Loucy (cell line): ENCODE data around the gene MARK3.

Experiments used
- H2AFZ ChIP-seq: fragments of 200-600 bp; sonication (generic); 2 replicates; pipeline ENCODE4 v1.6.0; 2016; ENCODE audit warnings: antibody characterized with exemption, mild to moderate bottlenecking, low read length, moderate library complexity
- H3F3A ChIP-seq: fragments of 200-600 bp; 2 replicates; pipeline ENCODE4 v1.6.0; 2016; ENCODE audit warnings: antibody characterized with exemption, low read depth, mild to moderate bottlenecking
- H3K27me3 ChIP-seq: fragments of 200-600 bp; sonication (generic); 2 replicates; pipeline ENCODE4 v1.6.1; 2014; ENCODE audit warnings: low read length, mild to moderate bottlenecking; ENCODE audit not compliant: insufficient read depth, poor library complexity, severe bottlenecking
- H3K36me3 ChIP-seq: fragments of 200-600 bp; sonication (generic); 2 replicates; pipeline ENCODE4 v1.6.1; 2016; ENCODE audit warnings: low read length; ENCODE audit not compliant: insufficient read depth
- H3K4me1 ChIP-seq: fragments of 200-600 bp; sonication (generic); 2 replicates; pipeline ENCODE4 v1.5.1; 2014; ENCODE audit warnings: low read length, mild to moderate bottlenecking; ENCODE audit not compliant: insufficient read depth, poor library complexity, severe bottlenecking
- H3K4me2 ChIP-seq: fragments of 200-600 bp; sonication (generic); 2 replicates; pipeline ENCODE4 v1.6.0; 2014; ENCODE audit warnings: antibody characterized with exemption, low read length, low read depth, mild to moderate bottlenecking; ENCODE audit not compliant: poor library complexity, severe bottlenecking
- H3K4me3 ChIP-seq: fragments of 200-600 bp; sonication (generic); 2 replicates; pipeline ENCODE4 v1.5.1; 2014; ENCODE audit warnings: low read length, mild to moderate bottlenecking, mixed read lengths; ENCODE audit not compliant: poor library complexity, severe bottlenecking
- H3K79me2 ChIP-seq: fragments of 200-600 bp; sonication (generic); 2 replicates; pipeline ENCODE4 v1.6.1; 2014; ENCODE audit warnings: low read length; ENCODE audit not compliant: insufficient read depth
- H3K9ac ChIP-seq: fragments of 200-600 bp; sonication (generic); 2 replicates; pipeline ENCODE4 v1.6.0; 2014; ENCODE audit warnings: mild to moderate bottlenecking, low read depth, low read length, moderate library complexity; ENCODE audit not compliant: poor library complexity, severe bottlenecking
- H3K9me2 ChIP-seq: fragments of 200-600 bp; sonication (generic); replicated peaks from 2 replicates; pipeline ENCODE4 v1.6.1; 2016; ENCODE audit warnings: low read depth, low read length, mixed read lengths
- H3K9me3 ChIP-seq: fragments of 200-600 bp; sonication (generic); 2 replicates; pipeline ENCODE4 v1.6.1; 2014; ENCODE audit warnings: mild to moderate bottlenecking, antibody characterized with exemption, low read length, low read depth; ENCODE audit not compliant: insufficient read depth
- H4K20me1 ChIP-seq: fragments of 200-600 bp; sonication (generic); 2 replicates; pipeline ENCODE4 v1.6.0; 2014; ENCODE audit warnings: antibody characterized with exemption, low read length, mild to moderate bottlenecking; ENCODE audit not compliant: insufficient read depth, poor library complexity, severe bottlenecking
- CTCF ChIP-seq: fragments of 200-600 bp; sonication (generic); conservative IDR thresholded peaks from 2 replicates; pipeline ENCODE4 v1.5.1; 2014; ENCODE audit warnings: mild to moderate bottlenecking, antibody characterized with exemption, low read length
- EZH2phosphoT487 ChIP-seq: fragments of 200-600 bp; IDR thresholded peaks from 2 replicates; pipeline ENCODE4 v1.6.1; 2018; ENCODE audit warnings: antibody characterized with exemption, mild to moderate bottlenecking, moderate library complexity, borderline replicate concordance

The MARK3 gene

DNA sequence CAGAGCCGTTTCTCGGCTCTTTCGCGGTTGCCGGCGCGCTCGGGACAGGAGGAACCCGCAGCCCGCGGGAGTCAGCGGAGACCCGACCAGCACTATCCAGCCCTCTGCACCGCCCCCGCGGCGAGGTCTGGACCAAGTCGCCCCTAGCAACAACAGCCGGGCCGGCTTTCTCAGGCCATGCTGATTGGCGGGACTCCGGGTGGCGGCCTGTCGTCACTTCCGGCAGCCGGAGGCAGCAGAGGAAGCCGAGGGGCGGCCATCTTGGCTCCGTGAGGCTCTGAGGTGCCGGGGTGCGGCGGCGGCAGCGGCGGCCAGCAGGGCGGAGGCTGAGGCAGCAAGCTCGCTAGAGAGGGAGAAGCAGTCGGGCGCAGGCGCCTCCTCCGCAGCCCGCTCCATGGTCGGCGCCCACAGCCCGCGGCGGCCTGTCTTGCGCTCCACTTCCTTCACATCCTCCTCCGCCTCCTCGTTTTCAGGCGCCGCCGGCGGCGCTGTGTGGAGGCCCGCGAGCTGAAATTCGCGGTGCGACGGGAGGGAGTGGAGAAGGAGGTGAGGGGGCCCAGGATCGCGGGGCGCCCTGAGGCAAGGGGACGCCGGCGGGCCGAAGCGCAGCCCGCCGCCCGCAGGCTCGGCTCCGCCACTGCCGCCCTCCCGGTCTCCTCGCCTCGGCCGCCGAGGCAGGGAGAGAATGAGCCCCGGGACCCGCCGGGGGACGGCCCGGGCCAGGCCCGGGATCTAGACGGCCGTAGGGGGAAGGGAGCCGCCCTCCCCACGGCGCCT is at the start of gene MARK3:
Gene MARK3, plus strand, starts transcription at position 264 of the 777 bp plus-strand sequence. CDS start 615 bp downstream, outside the sequence.
- H3K27me3 ChIP-seq: no peaks in the 10 kb centered on the region
- peak within 1 kb of the TSS; percentile 86 for H3K9ac ChIP-seq
- peak within 1 kb of the TSS; percentile 85 for H2AFZ ChIP-seq
- TF ChIP-seq CTCF (no peak), EZH2phosphoT487 (no peak)
- peak within 1 kb of the TSS; percentile 95 for H3K4me3 ChIP-seq
- peaks cover 25% of the 10 kb centered on the region for H3K4me1 ChIP-seq
- peak within 1 kb of the TSS; percentile 96 for H3K4me2 ChIP-seq
- no peaks in the 10 kb centered on the region for H3K9me2 ChIP-seq
- H3K79me2 ChIP-seq: peaks cover 48% of the 10 kb centered on the region
- H3K9me3 ChIP-seq: no peaks in the 10 kb centered on the region
- H3K36me3 ChIP-seq: no peaks in the 10 kb centered on the region
- peaks cover 35% of the 10 kb centered on the region for H4K20me1 ChIP-seq
- peaks cover 5% of the 10 kb centered on the region; the same call in 1 of the 2 replicates for H3F3A ChIP-seq

DNA sequence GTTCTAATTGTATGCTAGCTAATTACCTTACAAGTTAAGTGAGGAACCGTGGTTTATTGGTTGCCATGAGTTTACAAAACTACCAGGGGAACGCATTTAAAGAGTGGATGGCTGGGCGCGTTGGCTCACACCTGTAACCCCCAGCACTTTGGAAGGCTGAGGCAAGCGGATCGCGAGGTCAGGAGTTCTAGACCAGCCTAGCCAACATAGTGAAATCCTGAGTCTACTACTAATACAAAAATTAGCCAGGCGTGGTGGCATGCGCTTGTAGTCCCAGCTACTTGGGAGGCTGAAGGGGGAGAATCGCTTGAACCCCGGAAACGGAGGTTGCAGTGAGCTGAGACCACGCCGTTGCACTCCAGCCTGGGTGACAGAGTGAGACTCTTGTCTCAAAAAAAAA is 49.0 kb upstream of the MARK3 start:
- Histone ChIP-seq H3K4me2 (peak overlapping the region; percentile 99), H3K9me3 (no peaks in the 10 kb centered on the region), H3K79me2 (peaks cover 95% of the 10 kb centered on the region), H3K36me3 (peaks cover 60% of the 10 kb centered on the region), H3F3A (no peaks in the 10 kb centered on the region; the same call in 1 of the 2 replicates), H3K9ac (peak overlapping the region; percentile 99), H3K9me2 (no peaks in the 10 kb centered on the region), H3K27me3 (peaks cover 8% of the 10 kb centered on the region), H3K4me1 (peaks cover 66% of the 10 kb centered on the region), H2AFZ (no peak overlapping the region), H3K4me3 (peak overlapping the region; percentile 97), H4K20me1 (peaks cover 65% of the 10 kb centered on the region)
- no peak for TF ChIP-seq CTCF
- no peak for TF ChIP-seq EZH2phosphoT487

DNA sequence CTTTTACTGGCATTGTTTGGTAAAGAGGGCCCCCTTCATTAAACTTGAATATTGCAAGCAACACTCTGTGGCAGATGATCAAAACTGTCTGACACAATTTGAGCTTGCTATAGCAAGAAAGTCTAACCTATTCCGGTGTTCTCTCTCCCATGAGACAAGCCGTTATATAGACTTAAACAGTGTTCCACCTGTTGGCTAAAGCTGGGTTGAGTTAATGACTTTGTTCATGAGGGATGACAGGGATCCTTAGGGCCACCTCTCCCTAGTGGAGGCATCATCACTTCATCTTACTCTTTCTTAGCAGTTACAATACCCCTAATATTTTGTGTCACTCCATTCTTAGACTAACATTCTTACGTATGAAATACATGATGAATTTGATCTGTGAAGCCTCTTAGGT is 47.4 kb upstream of the MARK3 start:
- TF ChIP-seq EZH2phosphoT487 (no peak), CTCF (peak; percentile 33; the same call in 1 of the 2 replicates)
- Histone ChIP-seq H4K20me1 (peaks cover 76% of the 10 kb centered on the region), H3K9ac (peak overlapping the region; percentile 99), H3K9me2 (no peaks in the 10 kb centered on the region), H3K4me3 (peak overlapping the region; percentile 97), H3K4me1 (peaks cover 55% of the 10 kb centered on the region), H3K79me2 (peaks cover 84% of the 10 kb centered on the region), H3K9me3 (no peaks in the 10 kb centered on the region), H3K27me3 (peaks cover 8% of the 10 kb centered on the region), H3K4me2 (peak overlapping the region; percentile 99), H3K36me3 (peaks cover 76% of the 10 kb centered on the region), H2AFZ (no peak overlapping the region), H3F3A (no peaks in the 10 kb centered on the region; the same call in 1 of the 2 replicates)
